Spleen (tissue), 11 donors: ENCODE measurements around the gene ASIC4. TPM values are rescaled to one million over a fixed set of nuclear protein-coding genes. Genes with fewer than 3 reads are reported as not detected.

ENCODE experiments used
- DNase-seq: peaks from one replicate; pipeline ENCODE4 v3.0.0-alpha.2; 2020
- H3K27ac ChIP-seq, 8 donors: fragments of 200-600 bp; sonication (generic) in 7 of 8; 1 replicate in 4 of 8; 2 replicates in 4 of 8; pipeline versions ENCODE4 v1.5.0 to v1.8.0; 2016 to 2021; ENCODE audit warnings: inconsistent platforms in 4 of 8, mild to moderate bottlenecking in 4 of 8, moderate library complexity in 1 of 8
- H3K27me3 ChIP-seq, 7 donors: fragments of 200-600 bp; sonication (generic) in 6 of 7; replicated peaks in 1 of 7; 1 replicate in 4 of 7; 2 replicates in 3 of 7; pipeline versions ENCODE4 v1.5.0 to v1.8.0; 2016 to 2021; ENCODE audit warnings: inconsistent platforms in 3 of 7, mild to moderate bottlenecking in 1 of 7
- H3K36me3 ChIP-seq, 6 donors: fragments of 200-600 bp; sonication (generic) in 5 of 6; 1 replicate in 4 of 6; 2 replicates in 2 of 6; pipeline versions ENCODE4 v1.5.0 to v1.8.0; 2016 to 2021; ENCODE audit warnings: inconsistent platforms in 2 of 6
- H3K4me1 ChIP-seq, 6 donors: fragments of 200-600 bp; sonication (generic) in 5 of 6; 1 replicate in 3 of 6; 2 replicates in 3 of 6; pipeline versions ENCODE4 v1.5.0 to v1.8.0; 2016 to 2021; ENCODE audit warnings: inconsistent platforms in 3 of 6
- H3K4me3 ChIP-seq, 8 donors: fragments of 200-600 bp; sonication (generic) in 7 of 8; 1 replicate in 4 of 8; 2 replicates in 4 of 8; pipeline versions ENCODE4 v1.5.0 to v1.8.0; 2016 to 2021; ENCODE audit warnings: inconsistent platforms in 4 of 8, mild to moderate bottlenecking in 4 of 8, moderate library complexity in 2 of 8
- H3K9me3 ChIP-seq, 8 donors: fragments of 200-600 bp; sonication (generic) in 7 of 8; 1 replicate in 4 of 8; 2 replicates in 4 of 8; pipeline versions ENCODE4 v1.5.0 to v1.8.0; 2016 to 2021; ENCODE audit warnings: inconsistent platforms in 4 of 8
- POLR2A ChIP-seq, 3 donors: fragments of 450-650 bp; IDR thresholded peaks; one replicate each; pipeline ENCODE4 v1.5.1; 2017; ENCODE audit warnings: antibody characterized with exemption in 3 of 3, mild to moderate bottlenecking in 1 of 3
- POLR2AphosphoS5 ChIP-seq, 3 donors: sonication (generic); formaldehyde crosslinking; IDR thresholded peaks; one replicate each; pipeline ENCODE4 v1.5.1; 2017; ENCODE audit warnings: antibody characterized with exemption in 3 of 3
- WGBS, 5 donors: extraction: QIAGEN DNeasy Blood & Tissue Kit in 3 of 5; methylation state at CpG; one replicate each; pipeline versions ENCODE4 v1.1.5 to v1.1.7; 2013 to 2018; 5-methylcytosine and 5-hydroxymethylcytosine counted together
- intact Hi-C: fragments of 100-400 bp; cut with DNase I; formaldehyde crosslinking; loops from one replicate; pipeline ENCODE4 v1.15.0; 2023; ENCODE audit warnings: low total_unique reads
- polyA plus RNA-seq, 3 donors: library from polyadenylated mRNA; stranded (reverse); fragments of 200-250 nt; gene quantifications; one replicate each; pipeline ENCODE4 v1.2.1, GENCODE V29; 2013
- total RNA-seq, 7 donors: library from RNA; depleted of rRNA in 3 of 7; stranded (reverse); fragments of >200 nt in 3 of 7; fragmentation: NEBNext Ultra II Directional in 4 of 7; extraction: Animal tissue kit (Norgen Biotek cat#: 25700) in 4 of 7; gene quantifications; one replicate each; pipeline versions ENCODE4 v1.1.0 to v1.2.1, GENCODE V29; 2016 to 2021
- TF ChIP-seq, protein P1 (sequence below), 11 experiments: fragments of 200-600 bp in 7 of 11; fragments of 450-650 bp in 4 of 11; sonication (generic) in 4 of 11; IDR thresholded peaks in 8 of 11; conservative IDR thresholded peaks in 3 of 11; 1 replicate in 7 of 11; 2 replicates in 4 of 11; pipeline versions ENCODE4 v1.4.0 to v1.8.0; 2016 to 2021; ENCODE audit warnings: antibody characterized with exemption in 11 of 11, inconsistent platforms in 4 of 11, mild to moderate bottlenecking in 1 of 11
- donor health status: healthy with polysubstance abuse.
- donor health status: DM: no; HTN: no; CAD: no; lungs with moderate emphysema.
- donor health status: DM: no; HTN: no; CAD: no.
- donor health status: Bipolar disorder and iron deficiency.
- donor health status: healthy.
- donor health status: DM: no; HTN: no; CAD: no.
- donor health status: DM: yes; HTN: yes; CAD: no.

The ASIC4 gene
- total and polyA plus RNA-seq, 10 donors: 0.04 to 0.32 (median 0.05) TPM; not detected in 6

GRCh38 chr2:219516888-219517287 is 2.6 kb downstream of the ASIC4 start:
- no peak for DNase-seq
- TF ChIP-seq POLR2AphosphoS5 (IDR thresholded peaks at IDR 0.05) (no peak), POLR2A (IDR thresholded peaks at IDR 0.05) (no peak)
- TF ChIP-seq, protein P1, sequence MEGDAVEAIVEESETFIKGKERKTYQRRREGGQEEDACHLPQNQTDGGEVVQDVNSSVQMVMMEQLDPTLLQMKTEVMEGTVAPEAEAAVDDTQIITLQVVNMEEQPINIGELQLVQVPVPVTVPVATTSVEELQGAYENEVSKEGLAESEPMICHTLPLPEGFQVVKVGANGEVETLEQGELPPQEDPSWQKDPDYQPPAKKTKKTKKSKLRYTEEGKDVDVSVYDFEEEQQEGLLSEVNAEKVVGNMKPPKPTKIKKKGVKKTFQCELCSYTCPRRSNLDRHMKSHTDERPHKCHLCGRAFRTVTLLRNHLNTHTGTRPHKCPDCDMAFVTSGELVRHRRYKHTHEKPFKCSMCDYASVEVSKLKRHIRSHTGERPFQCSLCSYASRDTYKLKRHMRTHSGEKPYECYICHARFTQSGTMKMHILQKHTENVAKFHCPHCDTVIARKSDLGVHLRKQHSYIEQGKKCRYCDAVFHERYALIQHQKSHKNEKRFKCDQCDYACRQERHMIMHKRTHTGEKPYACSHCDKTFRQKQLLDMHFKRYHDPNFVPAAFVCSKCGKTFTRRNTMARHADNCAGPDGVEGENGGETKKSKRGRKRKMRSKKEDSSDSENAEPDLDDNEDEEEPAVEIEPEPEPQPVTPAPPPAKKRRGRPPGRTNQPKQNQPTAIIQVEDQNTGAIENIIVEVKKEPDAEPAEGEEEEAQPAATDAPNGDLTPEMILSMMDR (IDR thresholded peaks at IDR 0.05 in 8 of 11, conservative IDR thresholded peaks at IDR 0.05 in 3 of 11): no peak
- 36 to 43% (median 41%) methylated on average over 7 of the region's 7 CpGs for WGBS, 5 donors
- intact Hi-C loops: no loop called here
- Histone ChIP-seq H3K4me1 (peaks cover 0 to 29% (median 12%) of the 10 kb centered on the region in 6 donors), H3K27me3 (peaks cover 0 to 100% (median 67%) of the 10 kb centered on the region in 7 donors), H3K4me3 (no peak overlapping the region), H3K27ac (no peak overlapping the region), H3K36me3 (no peaks in the 10 kb centered on the region), H3K9me3 (no peaks in the 10 kb centered on the region)

DNA sequence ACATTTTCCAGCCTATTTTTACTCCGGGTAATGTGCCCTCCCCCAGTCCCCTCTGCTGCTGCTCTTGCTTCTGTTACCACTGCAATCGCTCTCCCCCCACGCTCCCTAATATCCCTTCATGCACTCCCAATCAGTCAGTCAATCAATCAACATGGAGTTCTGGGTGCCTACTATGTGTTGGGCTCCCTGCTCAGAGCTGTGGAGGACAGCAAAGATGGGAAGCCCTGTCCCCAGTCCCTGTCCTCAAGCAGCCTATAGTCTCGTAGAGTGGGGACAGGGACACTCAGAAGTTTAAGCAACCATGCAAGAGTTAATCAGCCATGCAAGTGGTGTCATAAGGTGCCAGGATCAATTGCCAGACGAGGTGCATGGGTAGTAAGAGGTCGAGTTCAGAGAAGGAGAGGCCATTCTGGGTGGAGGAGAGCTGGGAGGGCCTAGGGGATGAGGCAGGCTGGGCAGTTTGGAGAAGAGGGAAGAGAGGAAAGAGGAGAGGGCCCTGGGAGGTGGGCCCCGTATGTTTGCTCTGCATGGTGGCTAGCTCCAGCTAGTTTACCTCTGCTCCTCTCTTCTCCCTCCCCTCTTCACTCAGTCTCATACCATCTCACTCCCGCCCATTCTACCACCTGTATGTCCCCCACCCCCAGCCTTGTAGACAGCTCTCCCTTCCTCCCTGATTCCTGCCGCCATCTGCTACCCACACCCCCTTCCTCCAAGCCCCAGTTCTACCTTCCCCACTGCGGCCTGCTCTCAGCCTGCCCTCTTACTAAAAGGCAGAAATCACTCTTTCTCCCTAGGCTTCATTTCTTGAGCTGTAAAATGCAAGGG is 3.9 kb downstream of the ASIC4 start:
- DNase-seq: no peak
- intact Hi-C loops: no loop called here
- Histone ChIP-seq H3K27me3 (peaks cover 5 to 100% (median 67%) of the 10 kb centered on the region in 7 donors), H3K9me3 (no peaks in the 10 kb centered on the region), H3K36me3 (no peaks in the 10 kb centered on the region), H3K4me1 (peaks cover 6 to 36% (median 21%) of the 10 kb centered on the region in 6 donors), H3K27ac (no peak overlapping the region), H3K4me3 (no peak overlapping the region)
- 57 to 63% (median 60%) methylated on average over 9 to 10 of the region's 10 CpGs for WGBS, 5 donors
- TF ChIP-seq POLR2A (IDR thresholded peaks at IDR 0.05) (no peak), POLR2AphosphoS5 (IDR thresholded peaks at IDR 0.05) (no peak)
- TF ChIP-seq, protein P1 (IDR thresholded peaks at IDR 0.05 in 8 of 11, conservative IDR thresholded peaks at IDR 0.05 in 3 of 11): no peak

DNA sequence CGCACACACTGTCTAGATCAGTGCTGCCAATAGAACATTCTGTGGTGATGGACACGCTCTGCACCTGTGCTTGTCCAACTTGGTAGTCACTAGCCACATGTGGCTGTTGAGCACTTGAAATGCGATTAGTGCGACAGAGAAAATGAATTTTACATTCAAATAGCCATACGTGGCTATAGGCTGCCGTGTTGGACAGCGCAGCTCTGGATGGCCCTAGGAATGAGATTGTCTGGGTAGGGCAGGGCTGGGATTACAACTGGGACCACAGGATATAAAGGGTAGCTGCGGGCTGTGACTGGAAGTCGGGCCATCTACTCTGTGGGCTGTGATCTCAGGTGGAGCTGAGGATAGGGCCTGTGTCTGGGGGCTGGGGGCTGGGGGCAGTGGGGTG is 5.2 kb downstream of the ASIC4 start:
- no peaks in the 10 kb centered on the region for H3K36me3 ChIP-seq
- peaks cover 6 to 100% (median 66%) of the 10 kb centered on the region in 7 donors for H3K27me3 ChIP-seq
- TF ChIP-seq POLR2AphosphoS5 (IDR thresholded peaks at IDR 0.05): no peak
- TF ChIP-seq, protein P1 (IDR thresholded peaks at IDR 0.05 in 8 of 11, conservative IDR thresholded peaks at IDR 0.05 in 3 of 11): no peak
- no peak for TF ChIP-seq POLR2A (IDR thresholded peaks at IDR 0.05)
- H3K4me1 ChIP-seq: peaks cover 6 to 30% (median 18%) of the 10 kb centered on the region in 6 donors
- 85 to 94% (median 88%) methylated on average over 9 of the region's 9 CpGs for WGBS, 5 donors
- DNase-seq: no peak
- H3K27ac ChIP-seq: no peak overlapping the region
- H3K4me3 ChIP-seq: no peak overlapping the region
- intact Hi-C loops: no loop called here
- no peaks in the 10 kb centered on the region for H3K9me3 ChIP-seq

GRCh38 chr2:219520079-219520478 is 5.8 kb downstream of the ASIC4 start:
- H3K9me3 ChIP-seq: no peaks in the 10 kb centered on the region
- H3K27ac ChIP-seq: no peak overlapping the region
- intact Hi-C loops: no loop called here
- peaks cover 6 to 100% (median 66%) of the 10 kb centered on the region in 7 donors for H3K27me3 ChIP-seq
- H3K4me1 ChIP-seq: peaks cover 6 to 28% (median 18%) of the 10 kb centered on the region in 6 donors
- DNase-seq: no peak
- no peak for TF ChIP-seq POLR2A (IDR thresholded peaks at IDR 0.05)
- TF ChIP-seq POLR2AphosphoS5 (IDR thresholded peaks at IDR 0.05): no peak
- TF ChIP-seq, protein P1 (IDR thresholded peaks at IDR 0.05 in 8 of 11, conservative IDR thresholded peaks at IDR 0.05 in 3 of 11): no peak
- no peaks in the 10 kb centered on the region for H3K36me3 ChIP-seq
- WGBS, 5 donors: 59 to 74% (median 63%) methylated on average over 8 of the region's 8 CpGs
- no peak overlapping the region for H3K4me3 ChIP-seq
